BLaER1 treated with 17β-estradiol and CSF1 and Interleukin-3, amounts not matched to agents 10 nM and 100 nM (cell line): ENCODE data around the gene ZNF749.
A peak's percentile ranks its signal among the peaks of the same experiment; 100 is the strongest.

Experiments used
- H3K27ac ChIP-seq, 11 experiments: shearing (Covaris generic); formaldehyde crosslinking; 2 replicates each; pipeline ENCODE4 v1.8.1; 2022
- H3K27me3 ChIP-seq, 11 experiments: shearing (Covaris generic); formaldehyde crosslinking; 2 replicates each; pipeline ENCODE4 v1.8.1; 2022
- H3K36me3 ChIP-seq, 11 experiments: shearing (Covaris generic); formaldehyde crosslinking; 2 replicates each; pipeline ENCODE4 v1.8.1; 2022
- H3K4me1 ChIP-seq, 10 experiments: shearing (Covaris generic); formaldehyde crosslinking; 2 replicates each; pipeline ENCODE4 v1.8.1; 2022
- H3K4me2 ChIP-seq, 11 experiments: shearing (Covaris generic); formaldehyde crosslinking; 2 replicates each; pipeline ENCODE4 v1.8.1; 2022
- H3K4me3 ChIP-seq, 10 experiments: shearing (Covaris generic); formaldehyde crosslinking; 2 replicates each; pipeline ENCODE4 v1.8.1; 2022
- H3K9ac ChIP-seq, 11 experiments: shearing (Covaris generic); formaldehyde crosslinking; 2 replicates each; pipeline ENCODE4 v1.8.1; 2022
- H3K9me3 ChIP-seq, 11 experiments: shearing (Covaris generic); formaldehyde crosslinking; replicated peaks in 1 of 11; 2 replicates each; pipeline ENCODE4 v1.8.1; 2022
- H4K20me1 ChIP-seq, 11 experiments: shearing (Covaris generic); formaldehyde crosslinking; 2 replicates each; pipeline ENCODE4 v1.8.1; 2022
- Cebpa-rat ChIP-seq, 11 experiments: shearing (Covaris generic); IDR thresholded peaks; 2 replicates each; pipeline ENCODE4 v1.8.1; 2022

The ZNF749 gene

DNA sequence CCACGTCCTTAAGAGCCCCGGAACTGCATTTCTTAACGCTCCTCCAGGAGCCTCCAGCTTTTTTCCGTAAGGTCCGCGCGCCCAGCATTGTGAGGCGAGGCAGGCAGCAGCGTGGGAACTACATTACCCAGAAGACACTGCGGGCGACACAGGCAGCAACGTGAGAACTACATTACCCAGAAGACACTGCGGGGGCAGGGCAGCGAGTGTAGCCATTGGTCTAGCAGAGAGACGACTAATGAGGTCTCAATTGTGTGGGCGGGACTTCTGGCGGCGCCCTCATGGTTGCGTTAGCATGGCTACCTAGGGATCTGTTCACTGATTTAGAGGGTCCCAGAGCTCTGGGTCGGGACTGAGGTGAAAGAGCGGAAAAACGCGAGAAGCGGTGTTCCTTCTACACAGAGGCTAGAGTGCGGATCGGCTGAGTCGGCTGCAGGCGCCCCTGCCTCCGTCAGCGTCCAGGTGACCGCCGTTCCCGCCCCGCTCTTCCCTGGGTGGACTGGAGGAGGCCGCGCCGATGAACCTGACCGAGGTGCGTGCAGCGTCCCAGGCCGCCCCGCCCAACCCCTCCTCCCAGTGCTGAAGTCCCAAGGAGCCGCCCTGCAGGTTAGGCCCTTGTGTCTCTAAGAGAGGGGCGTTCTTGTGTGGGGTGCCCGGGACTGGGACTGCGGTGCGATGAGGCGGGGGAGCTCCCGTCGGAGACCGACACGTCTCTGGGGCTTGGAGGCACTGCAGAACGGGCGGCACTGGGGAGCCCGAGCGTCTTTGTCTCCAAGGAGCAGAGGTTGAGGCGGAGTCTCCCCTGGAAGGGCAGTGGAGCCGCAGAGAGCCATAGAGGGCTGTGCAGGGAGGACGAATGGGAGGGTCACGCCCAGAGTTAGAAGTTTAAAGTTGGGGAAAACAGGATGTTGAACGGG is at the start of gene ZNF749:
ZNF749 (plus strand) TSS at position 264 of the 917 bp plus-strand sequence; CDS start at position 518, 254 bp downstream.
- Histone ChIP-seq H3K27me3 (no peaks in the 10 kb centered on the region), H3K4me2 (peak within 1 kb of the TSS; percentile 88 to 97 (median 95)), H3K9ac (peak within 1 kb of the TSS; percentile 75 to 90 (median 84)), H3K4me1 (peaks cover 14 to 31% (median 26%) of the 10 kb centered on the region in 10 experiments), H4K20me1 (peaks cover 0 to 48% (median 20%) of the 10 kb centered on the region in 11 experiments; a peak in 14 of 22 replicates), H3K27ac (peak within 1 kb of the TSS in 10 of 11 experiments; percentile 44 to 80 (median 75); a peak in 21 of 22 replicates), H3K4me3 (peak within 1 kb of the TSS; percentile 81 to 93 (median 84)), H3K9me3 (no peaks in the 10 kb centered on the region), H3K36me3 (peaks cover 13 to 31% (median 23%) of the 10 kb centered on the region in 11 experiments; a peak in 20 of 22 replicates)
- no peak for TF ChIP-seq Cebpa-rat (IDR thresholded peaks at IDR 0.05)

DNA sequence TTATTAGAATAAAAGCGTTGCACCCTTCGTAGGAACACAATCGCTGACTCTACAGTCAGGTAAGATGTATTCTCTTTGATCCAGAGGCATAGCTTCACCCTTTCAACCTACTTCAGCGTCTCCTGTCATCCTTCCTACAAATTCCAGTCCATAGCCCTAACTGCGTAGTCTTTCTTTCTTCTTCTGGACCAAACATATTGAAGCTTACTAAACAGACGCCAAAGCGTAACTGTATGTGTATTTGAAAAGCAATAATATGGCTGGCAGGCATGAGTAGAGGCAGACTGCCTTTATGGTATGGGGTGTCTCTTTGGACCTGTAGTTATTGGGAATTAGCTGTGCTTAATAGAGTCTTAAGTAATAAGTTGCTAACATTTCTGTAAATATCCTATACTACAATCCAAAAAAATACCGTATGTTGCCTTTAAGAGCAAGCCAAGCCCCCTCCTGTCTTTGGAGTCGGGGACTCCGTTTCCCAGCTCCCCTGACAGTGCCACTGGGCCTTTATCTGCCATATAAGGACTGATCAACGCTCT is 45.9 kb upstream of the ZNF749 start:
- Histone ChIP-seq H3K9me3 (no peaks in the 10 kb centered on the region), H3K4me3 (peak overlapping the region; percentile 61 to 96 (median 90); a peak in 19 of 20 replicates), H3K4me2 (peak overlapping the region; percentile 37 to 76 (median 62)), H3K27me3 (no peaks in the 10 kb centered on the region), H3K36me3 (peaks cover 6 to 23% (median 17%) of the 10 kb centered on the region in 11 experiments), H3K4me1 (peaks cover 12 to 26% (median 18%) of the 10 kb centered on the region in 10 experiments), H4K20me1 (peaks cover 0 to 21% (median 6%) of the 10 kb centered on the region in 11 experiments; a peak in 8 of 22 replicates), H3K9ac (peak overlapping the region; percentile 28 to 95 (median 92); a peak in 21 of 22 replicates), H3K27ac (peak overlapping the region; percentile 64 to 89 (median 85))
- peak in 1 of 11 experiments; percentile 41; a peak in 1 of 22 replicates for TF ChIP-seq Cebpa-rat (IDR thresholded peaks at IDR 0.05)

DNA sequence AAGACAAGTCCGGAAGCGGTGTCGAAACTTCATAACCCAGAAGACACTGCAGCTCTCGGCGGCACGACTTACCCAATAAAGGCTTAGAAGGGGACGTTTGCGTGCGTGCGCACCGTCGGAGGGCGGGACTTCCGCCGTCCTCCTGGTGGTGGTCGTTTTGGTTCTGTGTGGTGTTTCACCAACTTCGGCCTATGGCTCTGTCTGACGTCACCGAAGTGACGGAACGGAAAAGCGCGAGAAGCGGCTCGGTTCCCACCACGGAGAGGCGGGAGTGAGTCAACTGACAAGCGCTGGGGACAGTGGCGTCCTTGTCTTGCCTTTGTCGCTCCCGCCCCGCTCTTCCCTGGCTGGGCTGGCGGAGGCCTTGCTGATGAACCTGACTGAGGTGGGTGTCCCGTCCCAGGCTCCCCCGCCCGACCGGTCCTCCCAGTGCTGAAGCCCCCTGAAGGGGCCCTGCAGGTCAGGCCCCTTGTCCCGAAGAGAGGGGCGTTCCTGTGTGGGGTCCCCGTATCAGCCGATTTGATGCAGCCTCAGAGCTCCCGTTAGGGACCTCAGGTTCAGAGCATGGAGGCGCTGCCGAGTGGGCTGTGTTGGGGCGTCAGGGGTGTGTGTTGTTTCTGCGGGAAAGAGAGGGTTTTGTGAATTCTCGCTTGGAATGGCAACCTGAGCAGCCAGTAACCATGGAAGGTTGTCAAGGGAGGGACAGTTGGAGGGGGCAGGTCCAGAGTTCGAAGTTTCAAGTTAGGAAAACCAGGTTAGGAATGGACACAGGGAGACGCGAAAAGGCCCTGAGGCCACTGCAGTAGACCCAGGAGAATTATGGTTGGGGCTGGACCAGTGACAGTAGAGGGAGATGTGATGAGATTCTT is 45.2 kb upstream of the ZNF749 start, which contains the start of gene ZNF548:
ZNF548 (plus strand) TSS at position 125 of the 869 bp plus-strand sequence; CDS start at position 371, 246 bp downstream.
- no peaks in the 10 kb centered on the region for H3K9me3 ChIP-seq
- peak within 1 kb of the TSS; percentile 82 to 96 (median 90) for H3K4me3 ChIP-seq
- no peaks in the 10 kb centered on the region for H3K27me3 ChIP-seq
- peak in 7 of 11 experiments; percentile 0 to 73 (median 50); a peak in 6 of 22 replicates for TF ChIP-seq Cebpa-rat (IDR thresholded peaks at IDR 0.05)
- peak within 1 kb of the TSS; percentile 86 to 98 (median 95) for H3K4me2 ChIP-seq
- peak within 1 kb of the TSS; percentile 77 to 89 (median 87) for H3K27ac ChIP-seq
- H3K9ac ChIP-seq, result peak within 1 kb of the TSS; percentile 87 to 95 (median 93)
- peaks cover 9 to 30% (median 22%) of the 10 kb centered on the region in 11 experiments for H3K36me3 ChIP-seq
- H4K20me1 ChIP-seq, result peaks cover 0 to 26% (median 6%) of the 10 kb centered on the region in 11 experiments; a peak in 9 of 22 replicates
- peaks cover 12 to 26% (median 18%) of the 10 kb centered on the region in 10 experiments for H3K4me1 ChIP-seq

DNA sequence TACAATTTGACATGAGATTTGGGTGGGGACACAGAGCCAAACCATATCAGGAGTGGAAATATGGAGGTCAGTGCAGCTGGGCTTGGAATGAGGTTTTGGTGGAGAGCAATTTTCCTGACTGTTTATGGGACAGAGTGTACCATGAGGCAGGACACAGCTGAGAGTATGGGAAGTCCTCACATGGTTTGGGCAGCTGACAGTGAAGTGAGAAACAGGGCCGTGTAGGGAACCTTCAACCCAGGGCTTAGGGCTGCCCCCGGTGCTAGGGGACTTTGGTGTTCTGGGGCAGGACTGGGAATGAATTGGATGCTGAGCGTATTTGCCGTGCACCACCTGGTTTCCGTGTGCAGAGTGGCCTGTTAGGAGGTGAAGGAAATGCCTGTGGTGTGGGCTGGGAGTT is 39.4 kb upstream of the ZNF749 start:
- Histone ChIP-seq H3K4me1 (peaks cover 4 to 18% (median 9%) of the 10 kb centered on the region in 10 experiments), H3K9ac (no peak overlapping the region), H3K27me3 (no peaks in the 10 kb centered on the region), H3K36me3 (peaks cover 62 to 87% (median 77%) of the 10 kb centered on the region in 11 experiments), H3K9me3 (peaks cover 23 to 32% (median 28%) of the 10 kb centered on the region in 11 experiments), H3K4me3 (no peak overlapping the region), H3K27ac (no peak overlapping the region), H3K4me2 (no peak overlapping the region), H4K20me1 (peaks cover 0 to 51% (median 8%) of the 10 kb centered on the region in 11 experiments; a peak in 12 of 22 replicates)
- no peak for TF ChIP-seq Cebpa-rat (IDR thresholded peaks at IDR 0.05)

DNA sequence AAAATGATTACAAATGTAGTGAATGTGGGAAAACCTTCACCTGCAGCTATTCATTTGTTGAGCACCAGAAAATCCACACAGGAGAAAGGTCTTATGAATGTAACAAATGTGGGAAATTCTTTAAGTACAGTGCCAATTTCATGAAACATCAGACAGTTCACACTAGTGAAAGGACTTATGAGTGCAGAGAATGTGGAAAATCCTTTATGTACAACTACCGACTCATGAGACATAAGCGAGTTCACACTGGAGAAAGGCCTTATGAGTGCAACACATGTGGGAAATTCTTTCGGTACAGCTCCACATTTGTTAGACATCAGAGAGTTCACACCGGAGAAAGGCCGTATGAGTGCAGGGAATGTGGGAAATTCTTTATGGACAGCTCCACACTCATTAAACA is 36.3 kb upstream of the ZNF749 start:
- Histone ChIP-seq H3K36me3 (peaks cover 90 to 99% (median 96%) of the 10 kb centered on the region in 11 experiments), H3K4me1 (no peaks in the 10 kb centered on the region), H3K4me3 (no peak overlapping the region; a peak in 1 of 20 replicates), H3K27me3 (no peaks in the 10 kb centered on the region), H3K9ac (no peak overlapping the region), H4K20me1 (peaks cover 0 to 42% (median 5%) of the 10 kb centered on the region in 11 experiments; a peak in 12 of 22 replicates), H3K9me3 (peaks cover 47 to 58% (median 53%) of the 10 kb centered on the region in 11 experiments), H3K4me2 (no peak overlapping the region), H3K27ac (no peak overlapping the region)
- TF ChIP-seq Cebpa-rat (IDR thresholded peaks at IDR 0.05), result no peak

DNA sequence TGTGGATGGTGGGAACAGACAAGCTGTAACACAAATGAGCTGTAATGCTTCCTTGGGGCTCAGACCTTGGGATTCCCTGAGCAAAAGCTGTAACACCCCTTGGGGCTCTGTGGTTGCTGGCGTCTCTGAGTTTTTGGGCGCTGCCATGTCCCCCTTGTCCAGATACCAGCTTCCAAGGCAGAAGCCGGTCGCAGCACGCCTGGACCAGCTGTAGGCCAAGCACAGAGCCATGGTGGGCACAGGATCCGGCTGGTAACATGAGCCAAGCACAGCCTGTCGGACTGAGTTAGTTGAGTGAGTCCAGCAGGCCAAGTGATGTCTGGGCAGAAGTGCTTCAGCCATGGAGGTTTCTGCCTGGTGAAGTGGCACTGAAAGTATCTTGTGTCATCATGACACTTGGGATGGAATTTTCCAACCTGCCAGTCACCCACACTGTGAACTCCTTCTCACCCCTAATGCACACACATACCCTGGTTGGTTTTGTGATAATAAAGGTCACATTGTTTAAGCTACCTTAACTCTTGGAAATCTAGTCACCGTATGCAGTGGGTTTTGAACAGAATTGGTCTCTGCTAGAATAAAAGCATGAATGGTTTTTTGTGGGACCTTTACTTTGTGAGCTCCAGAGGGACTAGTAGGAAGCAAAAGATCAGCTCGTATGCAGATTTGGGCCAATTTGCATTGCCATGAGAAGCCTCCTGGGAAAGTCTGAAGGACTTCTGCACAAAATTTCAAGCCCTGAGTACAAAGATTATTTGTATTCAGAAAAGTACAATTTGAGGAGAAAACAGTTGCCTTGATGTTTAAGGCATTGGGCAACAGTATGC is 31.2 kb upstream of the ZNF749 start:
- TF ChIP-seq Cebpa-rat (IDR thresholded peaks at IDR 0.05), result no peak
- peaks cover 44 to 51% (median 49%) of the 10 kb centered on the region in 11 experiments for H3K36me3 ChIP-seq

DNA sequence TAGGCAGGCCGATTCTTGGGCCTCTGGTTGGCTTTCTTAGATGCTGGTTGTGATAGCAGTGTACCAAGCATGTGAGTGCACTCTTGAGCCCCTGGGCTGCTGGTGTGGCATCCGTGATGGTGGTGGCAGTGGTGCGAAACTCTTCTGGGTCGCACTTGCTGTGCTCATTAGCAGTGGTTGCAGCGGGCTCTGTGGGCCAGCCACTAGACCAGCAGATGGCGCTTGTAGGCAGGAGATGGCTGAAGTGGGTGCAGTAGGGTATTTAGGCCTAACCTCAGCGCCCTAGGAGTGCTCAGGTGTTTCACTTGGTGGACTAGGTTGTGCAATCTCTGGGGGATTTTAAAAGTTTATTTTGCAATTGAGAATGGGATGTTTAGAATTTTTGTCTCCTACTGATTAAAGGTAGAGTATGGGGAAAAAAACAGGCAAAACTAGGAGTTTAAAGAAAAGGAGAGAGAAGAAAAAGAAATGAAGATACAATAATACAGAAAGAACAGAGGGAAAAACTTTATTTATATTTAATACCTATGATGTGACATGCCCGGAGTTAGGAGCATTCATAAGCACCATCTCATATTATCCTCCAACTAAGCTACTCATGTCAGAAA is 28.5 kb upstream of the ZNF749 start:
- Histone ChIP-seq H3K4me3 (no peak overlapping the region), H4K20me1 (peaks cover 0 to under 1% (median 0%) of the 10 kb centered on the region in 11 experiments; a peak in 2 of 22 replicates), H3K27me3 (no peaks in the 10 kb centered on the region), H3K9ac (peak overlapping the region in 1 of 11 experiments; percentile 33; a peak in 1 of 22 replicates), H3K4me2 (no peak overlapping the region), H3K27ac (no peak overlapping the region), H3K36me3 (peaks cover 21 to 24% (median 23%) of the 10 kb centered on the region in 11 experiments), H3K9me3 (peaks cover 18 to 22% (median 21%) of the 10 kb centered on the region in 11 experiments), H3K4me1 (peaks cover under 1 to 7% (median 6%) of the 10 kb centered on the region in 10 experiments; a peak in 17 of 20 replicates)
- 0 out of 22 replicates have a peak, but pooled peaks of 1 of the 11 experiments have one; percentile 33 for TF ChIP-seq Cebpa-rat (IDR thresholded peaks at IDR 0.05)

More for the DNA sequence above, 31.2 kb upstream of the ZNF749 start:
- Histone ChIP-seq H3K4me1 (0 out of 20 replicates have a peak, but pooled peaks cover 0 to 3% (median 0%) of the 10 kb centered on the region in 10 experiments), H3K27ac (no peak overlapping the region), H3K9me3 (peaks cover 28 to 39% (median 32%) of the 10 kb centered on the region in 11 experiments), H3K9ac (no peak overlapping the region), H4K20me1 (no peaks in the 10 kb centered on the region), H3K27me3 (no peaks in the 10 kb centered on the region), H3K4me2 (no peak overlapping the region), H3K4me3 (no peak overlapping the region)
